GM12878 (cell line): ENCODE measurements around the gene TXNRD3.

ENCODE experiments used
- ESRRA ChIP-seq: IDR thresholded peaks from 2 replicates; pipeline ENCODE4 v1.6.1; 2012; ENCODE audit warnings: mild to moderate bottlenecking, low read length, improper control_type of control experiment
- HDGF ChIP-seq: fragments of 450-650 bp; IDR thresholded peaks from 2 replicates; pipeline ENCODE4 v1.6.1; 2016; ENCODE audit warnings: antibody characterized with exemption
- POLR2AphosphoS2 ChIP-seq: IDR thresholded peaks from 2 replicates; pipeline ENCODE4 v1.6.1; 2011; ENCODE audit warnings: low read depth, mild to moderate bottlenecking, low read length, improper control_type of control experiment, moderate library complexity
- RELA ChIP-seq: fragments of 450-650 bp; IDR thresholded peaks from 2 replicates; pipeline ENCODE4 v1.8.0; 2014; ENCODE audit warnings: borderline replicate concordance; ENCODE audit not compliant: partially characterized antibody
- SMC3 ChIP-seq: IDR thresholded peaks from 2 replicates; pipeline ENCODE4 v1.6.1; 2011; ENCODE audit warnings: low read length, improper control_type of control experiment, borderline replicate concordance
- TAF1 ChIP-seq: IDR thresholded peaks from 2 replicates; pipeline ENCODE4 v1.6.1; 2011; ENCODE audit warnings: mild to moderate bottlenecking, low read depth, low read length, borderline replicate concordance
- ZNF274 ChIP-seq: IDR thresholded peaks from one replicate; pipeline ENCODE4 v1.8.0; 2011; ENCODE audit not compliant: insufficient read length, insufficient read depth
- ZSCAN29 ChIP-seq: fragments of 450-650 bp; IDR thresholded peaks from 2 replicates; pipeline ENCODE4 v1.6.1; 2017; ENCODE audit warnings: mild to moderate bottlenecking, moderate library complexity
- TF ChIP-seq, protein P1 (sequence below), 3 experiments: IDR thresholded peaks in 2 of 3; conservative IDR thresholded peaks in 1 of 3; 2 replicates each; pipeline ENCODE4 v1.5.1; 2011; ENCODE audit warnings: low read depth in 3 of 3, low read length in 3 of 3, mild to moderate bottlenecking in 3 of 3, control low read depth in 2 of 3, moderate library complexity in 2 of 3, inconsistent platforms in 1 of 3, mixed read lengths in 1 of 3; ENCODE audit not compliant: control insufficient read depth in 2 of 3, insufficient read depth in 1 of 3; ENCODE audit errors: extremely low read depth in 1 of 3
- TF ChIP-seq, protein P2 (sequence below): fragments of 450-650 bp; IDR thresholded peaks from 2 replicates; pipeline ENCODE4 v1.6.1; 2018; ENCODE audit warnings: borderline replicate concordance, mild to moderate bottlenecking; ENCODE audit not compliant: partially characterized antibody

DNA sequence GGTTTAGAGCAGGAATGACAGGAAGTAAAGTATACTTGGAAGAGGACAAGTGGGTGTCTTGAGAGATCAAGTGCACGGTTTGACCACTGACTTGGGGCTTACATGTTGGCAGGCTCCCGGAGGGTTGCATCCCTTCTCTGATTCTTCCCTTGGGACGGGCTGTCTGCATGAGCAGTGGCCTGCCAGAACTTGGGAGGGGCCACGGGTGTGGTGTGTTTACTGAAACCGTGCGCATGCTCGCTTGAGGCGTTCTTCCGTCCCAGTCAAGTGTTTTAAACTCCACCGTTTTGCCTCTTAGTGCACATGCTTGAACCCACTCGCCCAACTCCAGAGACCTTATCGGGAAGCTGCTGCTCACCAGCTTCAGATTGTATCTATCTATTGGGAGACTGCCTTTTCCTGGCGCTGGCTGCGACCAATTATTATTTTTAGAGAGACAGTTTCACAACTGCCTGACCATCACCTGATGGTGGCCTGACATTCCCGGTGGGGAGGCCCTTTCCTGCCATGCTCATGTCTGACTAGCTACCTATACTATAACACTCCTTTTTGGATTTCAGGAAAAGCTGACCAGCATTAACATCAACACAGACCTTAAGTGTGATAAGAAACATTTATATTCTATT is 81.3 kb downstream of the TXNRD3 start:
- no peak for TF ChIP-seq SMC3
- no peak for TF ChIP-seq ZSCAN29
- TF ChIP-seq, protein P1, sequence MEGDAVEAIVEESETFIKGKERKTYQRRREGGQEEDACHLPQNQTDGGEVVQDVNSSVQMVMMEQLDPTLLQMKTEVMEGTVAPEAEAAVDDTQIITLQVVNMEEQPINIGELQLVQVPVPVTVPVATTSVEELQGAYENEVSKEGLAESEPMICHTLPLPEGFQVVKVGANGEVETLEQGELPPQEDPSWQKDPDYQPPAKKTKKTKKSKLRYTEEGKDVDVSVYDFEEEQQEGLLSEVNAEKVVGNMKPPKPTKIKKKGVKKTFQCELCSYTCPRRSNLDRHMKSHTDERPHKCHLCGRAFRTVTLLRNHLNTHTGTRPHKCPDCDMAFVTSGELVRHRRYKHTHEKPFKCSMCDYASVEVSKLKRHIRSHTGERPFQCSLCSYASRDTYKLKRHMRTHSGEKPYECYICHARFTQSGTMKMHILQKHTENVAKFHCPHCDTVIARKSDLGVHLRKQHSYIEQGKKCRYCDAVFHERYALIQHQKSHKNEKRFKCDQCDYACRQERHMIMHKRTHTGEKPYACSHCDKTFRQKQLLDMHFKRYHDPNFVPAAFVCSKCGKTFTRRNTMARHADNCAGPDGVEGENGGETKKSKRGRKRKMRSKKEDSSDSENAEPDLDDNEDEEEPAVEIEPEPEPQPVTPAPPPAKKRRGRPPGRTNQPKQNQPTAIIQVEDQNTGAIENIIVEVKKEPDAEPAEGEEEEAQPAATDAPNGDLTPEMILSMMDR (IDR thresholded peaks at IDR 0.05 in 2 of 3, conservative IDR thresholded peaks at IDR 0.05 in 1 of 3; ENCODE audit: control insufficient read depth in 2 of 3, extremely low read depth in 1 of 3, insufficient read depth in 1 of 3, low read depth in 3 of 3, low read length in 3 of 3), result no peak
- TF ChIP-seq RELA, result no peak
- TF ChIP-seq ESRRA, result no peak
- TF ChIP-seq HDGF, result no peak
- TF ChIP-seq POLR2AphosphoS2, result no peak
- no peak for TF ChIP-seq ZNF274
- no peak for TF ChIP-seq TAF1
- TF ChIP-seq, protein P2, sequence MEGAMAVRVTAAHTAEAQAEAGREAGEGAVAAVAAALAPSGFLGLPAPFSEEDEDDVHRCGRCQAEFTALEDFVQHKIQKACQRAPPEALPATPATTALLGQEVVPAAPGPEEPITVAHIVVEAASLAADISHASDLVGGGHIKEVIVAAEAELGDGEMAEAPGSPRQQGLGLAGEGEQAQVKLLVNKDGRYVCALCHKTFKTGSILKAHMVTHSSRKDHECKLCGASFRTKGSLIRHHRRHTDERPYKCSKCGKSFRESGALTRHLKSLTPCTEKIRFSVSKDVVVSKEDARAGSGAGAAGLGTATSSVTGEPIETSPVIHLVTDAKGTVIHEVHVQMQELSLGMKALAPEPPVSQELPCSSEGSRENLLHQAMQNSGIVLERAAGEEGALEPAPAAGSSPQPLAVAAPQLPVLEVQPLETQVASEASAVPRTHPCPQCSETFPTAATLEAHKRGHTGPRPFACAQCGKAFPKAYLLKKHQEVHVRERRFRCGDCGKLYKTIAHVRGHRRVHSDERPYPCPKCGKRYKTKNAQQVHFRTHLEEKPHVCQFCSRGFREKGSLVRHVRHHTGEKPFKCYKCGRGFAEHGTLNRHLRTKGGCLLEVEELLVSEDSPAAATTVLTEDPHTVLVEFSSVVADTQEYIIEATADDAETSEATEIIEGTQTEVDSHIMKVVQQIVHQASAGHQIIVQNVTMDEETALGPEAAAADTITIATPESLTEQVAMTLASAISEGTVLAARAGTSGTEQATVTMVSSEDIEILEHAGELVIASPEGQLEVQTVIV, result no peak
